Measurements from ENCODE around the gene EXOC1. TPM values are rescaled to one million over a fixed set of nuclear protein-coding genes. Genes with fewer than 3 reads are reported as not detected.

The EXOC1 gene
- total and polyA plus RNA-seq, 3 donors from 2014 or later = 29.4 to 46.4 (median 40.4) TPM

DNA sequence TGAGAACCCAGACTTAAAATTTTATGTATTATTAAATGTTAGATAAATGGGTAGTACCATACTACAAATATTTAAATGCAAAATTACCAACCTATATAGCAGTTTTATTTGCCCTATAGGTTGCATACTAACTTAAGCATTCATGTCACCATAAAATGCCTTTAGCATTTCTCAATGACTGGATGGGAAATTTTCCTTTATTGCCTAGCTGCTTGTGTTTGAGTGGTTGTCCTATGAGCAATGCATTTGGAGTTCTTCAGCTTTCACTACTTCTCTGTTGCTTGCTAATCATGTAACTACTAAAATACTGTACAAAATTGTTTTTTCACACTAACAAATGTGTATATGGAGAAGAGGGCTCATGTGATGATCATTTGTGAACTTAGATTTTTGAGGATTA is 51.1 kb downstream of the EXOC1 start:
- no peak for DNase-seq
- Histone ChIP-seq H3K4me3 (no peak overlapping the region), H3K27ac (no peak overlapping the region), H3K27me3 (no peaks in the 10 kb centered on the region), H3K9me3 (no peaks in the 10 kb centered on the region), H3K36me3 (ENCODE audit: low read depth, missing control alignments) (no peaks in the 10 kb centered on the region), H3K4me1 (no peaks in the 10 kb centered on the region)
- intact Hi-C loops (cut with DNase I; ENCODE audit: low total_unique reads) = no loop called here
- TF ChIP-seq POLR2A (IDR thresholded peaks at IDR 0.05) = no peak
- TF ChIP-seq, protein P1, sequence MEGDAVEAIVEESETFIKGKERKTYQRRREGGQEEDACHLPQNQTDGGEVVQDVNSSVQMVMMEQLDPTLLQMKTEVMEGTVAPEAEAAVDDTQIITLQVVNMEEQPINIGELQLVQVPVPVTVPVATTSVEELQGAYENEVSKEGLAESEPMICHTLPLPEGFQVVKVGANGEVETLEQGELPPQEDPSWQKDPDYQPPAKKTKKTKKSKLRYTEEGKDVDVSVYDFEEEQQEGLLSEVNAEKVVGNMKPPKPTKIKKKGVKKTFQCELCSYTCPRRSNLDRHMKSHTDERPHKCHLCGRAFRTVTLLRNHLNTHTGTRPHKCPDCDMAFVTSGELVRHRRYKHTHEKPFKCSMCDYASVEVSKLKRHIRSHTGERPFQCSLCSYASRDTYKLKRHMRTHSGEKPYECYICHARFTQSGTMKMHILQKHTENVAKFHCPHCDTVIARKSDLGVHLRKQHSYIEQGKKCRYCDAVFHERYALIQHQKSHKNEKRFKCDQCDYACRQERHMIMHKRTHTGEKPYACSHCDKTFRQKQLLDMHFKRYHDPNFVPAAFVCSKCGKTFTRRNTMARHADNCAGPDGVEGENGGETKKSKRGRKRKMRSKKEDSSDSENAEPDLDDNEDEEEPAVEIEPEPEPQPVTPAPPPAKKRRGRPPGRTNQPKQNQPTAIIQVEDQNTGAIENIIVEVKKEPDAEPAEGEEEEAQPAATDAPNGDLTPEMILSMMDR (IDR thresholded peaks at IDR 0.05) = no peak

GRCh38 chr4:55906323-55906722 is 52.9 kb downstream of the EXOC1 start:
- 69 to 71% methylated on average over 6 of the region's 6 CpGs for WGBS, 2 donors
- no peak for DNase-seq
- H3K4me1 ChIP-seq = no peaks in the 10 kb centered on the region
- H3K9me3 ChIP-seq = no peaks in the 10 kb centered on the region
- intact Hi-C loops (cut with DNase I; ENCODE audit: low total_unique reads) = no loop called here
- H3K36me3 ChIP-seq (ENCODE audit: low read depth, missing control alignments) = no peaks in the 10 kb centered on the region
- no peak overlapping the region for H3K4me3 ChIP-seq
- TF ChIP-seq, protein P1 (IDR thresholded peaks at IDR 0.05) = no peak
- TF ChIP-seq POLR2A (IDR thresholded peaks at IDR 0.05) = no peak
- no peaks in the 10 kb centered on the region for H3K27me3 ChIP-seq
- H3K27ac ChIP-seq = no peak overlapping the region

DNA sequence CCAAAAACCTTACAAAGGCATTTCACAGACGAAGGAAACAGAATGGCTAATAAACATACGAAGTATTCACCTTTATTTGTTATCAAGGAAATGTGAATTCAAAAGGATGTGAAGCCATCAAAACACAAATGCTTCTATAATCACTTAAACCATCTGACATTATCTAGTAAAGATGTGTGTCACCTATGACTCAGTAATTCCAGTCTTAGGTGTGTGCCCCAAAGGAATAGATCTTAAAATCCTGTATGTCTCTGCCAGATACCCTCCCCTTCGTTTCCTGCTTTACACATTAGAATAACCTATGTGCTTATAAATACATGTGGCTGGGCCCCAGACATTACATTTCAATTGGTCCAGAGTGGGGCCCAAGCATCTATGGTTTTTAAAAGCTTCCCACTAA is 53.5 kb downstream of the EXOC1 start:
- WGBS, 2 donors = 67 to 74% methylated on average over 3 of the region's 3 CpGs
- Histone ChIP-seq H3K4me3 (no peak overlapping the region), H3K4me1 (no peaks in the 10 kb centered on the region), H3K9me3 (no peaks in the 10 kb centered on the region), H3K27me3 (no peaks in the 10 kb centered on the region), H3K36me3 (ENCODE audit: low read depth, missing control alignments) (no peaks in the 10 kb centered on the region), H3K27ac (no peak overlapping the region)
- intact Hi-C loops (cut with DNase I; ENCODE audit: low total_unique reads) = no loop called here
- no peak for DNase-seq
- TF ChIP-seq, protein P1 (IDR thresholded peaks at IDR 0.05) = no peak
- TF ChIP-seq POLR2A (IDR thresholded peaks at IDR 0.05) = no peak

GRCh38 chr4:55907469-55907868 is 54.0 kb downstream of the EXOC1 start:
- no peaks in the 10 kb centered on the region for H3K36me3 ChIP-seq (ENCODE audit: low read depth, missing control alignments)
- no peak for DNase-seq
- no peak overlapping the region for H3K27ac ChIP-seq
- TF ChIP-seq, protein P1 (IDR thresholded peaks at IDR 0.05) = no peak
- TF ChIP-seq POLR2A (IDR thresholded peaks at IDR 0.05) = no peak
- intact Hi-C loops (cut with DNase I; ENCODE audit: low total_unique reads) = no loop called here
- H3K4me1 ChIP-seq = no peaks in the 10 kb centered on the region
- no peaks in the 10 kb centered on the region for H3K27me3 ChIP-seq
- H3K9me3 ChIP-seq = no peaks in the 10 kb centered on the region
- H3K4me3 ChIP-seq = no peak overlapping the region

DNA sequence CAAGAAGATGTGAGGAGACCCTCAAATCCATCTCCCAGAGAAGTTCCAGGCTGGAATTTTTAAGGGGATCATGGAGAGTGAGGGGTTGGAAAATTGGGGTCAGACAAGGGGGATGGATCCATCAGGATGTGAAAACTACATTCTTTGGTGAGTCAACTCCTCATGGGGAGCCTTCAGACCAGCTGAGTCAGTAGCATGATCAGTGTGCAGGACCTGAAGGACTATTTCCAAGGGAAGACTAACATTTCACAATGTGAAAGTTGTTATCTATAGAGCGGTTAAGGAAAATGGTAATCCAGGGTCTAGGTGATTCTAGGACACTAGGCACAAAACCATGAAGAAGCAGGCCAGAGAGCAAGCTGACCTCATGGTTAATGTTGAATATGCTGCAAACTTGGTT is 56.7 kb downstream of the EXOC1 start:
- Histone ChIP-seq H3K27me3 (no peaks in the 10 kb centered on the region), H3K4me3 (no peak overlapping the region), H3K4me1 (no peaks in the 10 kb centered on the region), H3K36me3 (ENCODE audit: low read depth, missing control alignments) (no peaks in the 10 kb centered on the region), H3K27ac (no peak overlapping the region), H3K9me3 (no peaks in the 10 kb centered on the region)
- DNase-seq = no peak
- TF ChIP-seq POLR2A (IDR thresholded peaks at IDR 0.05) = no peak
- TF ChIP-seq, protein P1 (IDR thresholded peaks at IDR 0.05) = no peak
- 88 to 97% methylated on average over 1 of the region's 1 CpG for WGBS, 2 donors
- intact Hi-C loops (cut with DNase I; ENCODE audit: low total_unique reads) = no loop called here

Measured in testis (tissue), 3 donors.